Neural progenitor cell (in vitro differentiated cells): Measurements from ENCODE around the gene SMIM41.

ENCODE experiments used
- EZH2 ChIP-seq: fragments of 200-600 bp; sonication (generic); IDR thresholded peaks from 2 replicates; pipeline ENCODE4 v1.6.1; 2017; ENCODE audit warnings: antibody characterized with exemption, mild to moderate bottlenecking, moderate library complexity
- EZH2phosphoT487 ChIP-seq: fragments of 200-600 bp; sonication (generic); IDR thresholded peaks from 2 replicates; pipeline ENCODE4 v1.6.1; 2017; ENCODE audit warnings: antibody characterized with exemption
- TF ChIP-seq, protein P1 (sequence below): fragments of 200-600 bp; sonication (generic); IDR thresholded peaks from 2 replicates; pipeline ENCODE4 v1.5.1; 2017; ENCODE audit warnings: antibody characterized with exemption, mild to moderate bottlenecking

DNA sequence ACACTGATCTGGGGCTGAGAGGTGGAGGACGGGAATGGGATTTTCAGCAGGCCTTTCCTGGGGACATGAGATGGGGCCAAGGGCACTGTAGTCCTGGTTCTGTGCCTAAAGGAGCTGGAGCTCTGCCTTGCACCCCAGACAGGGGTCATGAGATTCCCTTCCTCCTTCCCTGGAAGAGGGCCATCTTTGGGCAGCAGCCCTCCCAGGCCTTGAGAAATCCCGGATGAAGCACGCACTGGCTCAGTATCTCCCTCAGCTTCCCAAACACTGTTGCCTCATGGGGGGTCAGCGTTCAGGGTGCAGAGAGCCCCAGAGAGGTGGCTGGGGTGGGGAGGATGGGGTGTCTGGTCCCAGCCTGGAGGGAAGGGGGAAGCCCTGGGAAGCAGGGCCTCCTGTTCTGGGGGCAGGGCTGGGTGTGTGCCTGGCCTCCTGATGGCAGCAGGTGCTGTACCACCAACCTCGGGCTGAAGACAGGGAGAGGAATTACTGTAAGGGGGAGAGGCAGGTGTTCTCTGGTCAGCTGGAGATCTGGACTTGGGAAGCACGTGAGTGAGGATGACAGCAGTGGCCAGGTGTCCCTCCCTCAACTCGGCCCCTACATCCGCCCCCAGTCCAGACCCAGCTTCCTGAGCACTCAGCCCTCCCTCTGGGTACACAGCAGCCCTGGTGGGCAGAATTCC lies 36.7 kb upstream of the SMIM41 start:
- TF ChIP-seq, protein P1, sequence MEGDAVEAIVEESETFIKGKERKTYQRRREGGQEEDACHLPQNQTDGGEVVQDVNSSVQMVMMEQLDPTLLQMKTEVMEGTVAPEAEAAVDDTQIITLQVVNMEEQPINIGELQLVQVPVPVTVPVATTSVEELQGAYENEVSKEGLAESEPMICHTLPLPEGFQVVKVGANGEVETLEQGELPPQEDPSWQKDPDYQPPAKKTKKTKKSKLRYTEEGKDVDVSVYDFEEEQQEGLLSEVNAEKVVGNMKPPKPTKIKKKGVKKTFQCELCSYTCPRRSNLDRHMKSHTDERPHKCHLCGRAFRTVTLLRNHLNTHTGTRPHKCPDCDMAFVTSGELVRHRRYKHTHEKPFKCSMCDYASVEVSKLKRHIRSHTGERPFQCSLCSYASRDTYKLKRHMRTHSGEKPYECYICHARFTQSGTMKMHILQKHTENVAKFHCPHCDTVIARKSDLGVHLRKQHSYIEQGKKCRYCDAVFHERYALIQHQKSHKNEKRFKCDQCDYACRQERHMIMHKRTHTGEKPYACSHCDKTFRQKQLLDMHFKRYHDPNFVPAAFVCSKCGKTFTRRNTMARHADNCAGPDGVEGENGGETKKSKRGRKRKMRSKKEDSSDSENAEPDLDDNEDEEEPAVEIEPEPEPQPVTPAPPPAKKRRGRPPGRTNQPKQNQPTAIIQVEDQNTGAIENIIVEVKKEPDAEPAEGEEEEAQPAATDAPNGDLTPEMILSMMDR = no peak
- TF ChIP-seq EZH2 (no peak), EZH2phosphoT487 (no peak)
